ENCODE data around the gene HOXA6. TPM values are rescaled to one million over a fixed set of nuclear protein-coding genes. Genes with fewer than 3 reads are reported as not detected.

The HOXA6 gene
- total and polyA plus RNA-seq, 2 of the 4 experiments (the other 2 are of a cell fraction): 1.4 to 1.8 TPM

GRCh38 chr7:27143023-27143949, 4.3 kb downstream of the HOXA6 start, which contains the start of gene HOXA5:
Gene HOXA5 (minus strand): TSS chr7:27143681. CDS start chr7:27143607, 74 bp downstream.
- dilution Hi-C loops (cut with HindIII; ENCODE audit: low sequenced_read_pairs, unreplicated experiment) (no loop called here), in situ Hi-C loops (cut with MboI; ENCODE audit: low sequenced_read_pairs) (loop anchor here (5.0 to 10.0 kb wide), 3 partner anchors 41 to 948 kb away; partner anchors contain the start of gene HOXA2), intact Hi-C loops (cut with micrococcal nuclease) (loop anchor here (1.0 to 5.0 kb wide), 4 partner anchors 457 to 1281 kb away; no protein-coding TSS in a partner anchor)
- peaks cover 9% of the 10 kb centered on the region for H3K36me3 ChIP-seq (ENCODE audit: control insufficient read depth, insufficient read depth, low read length)
- peaks cover 16% of the 10 kb centered on the region for H3K4me1 ChIP-seq (ENCODE audit: control insufficient read depth, insufficient read depth, low read length)
- peak within 1 kb of the TSS; percentile 95 for H3K14ac ChIP-seq (replicated peaks; ENCODE audit: low read depth, low read length)
- peak within 1 kb of the TSS; percentile 90 for H2AFZ ChIP-seq (replicated peaks; ENCODE audit: low read length, poor library complexity)
- CTCF ChIA-PET: interaction anchor here (0.7 to 2.0 kb wide), 23 partner anchors 11 to 777 kb away, joined by 3 to 9 read pairs (median 4); no protein-coding TSS in a partner anchor
- peak; percentile 100 for DNase-seq
- peak; percentile 64 for ATAC-seq (ENCODE audit: low read depth)
- no peaks in the 10 kb centered on the region for H3K27me3 ChIP-seq (ENCODE audit: control insufficient read depth, insufficient read depth, low read length)
- BruUV-seq (replicated peaks): TSS peak; percentile 81
- POLR2A ChIA-PET (ENCODE audit: unreplicated experiment): interaction anchor here (1.3 kb wide), 1 partner anchor 35 kb away, joined by 5 read pairs; no protein-coding TSS in a partner anchor
- peak within 1 kb of the TSS; percentile 3; the same call in 1 of the 2 replicates for H2BK20ac ChIP-seq (ENCODE audit: low read depth, low read length)
- peak within 1 kb of the TSS; percentile 92 for H3K23ac ChIP-seq (ENCODE audit: low read depth, low read length)
- peak within 1 kb of the TSS; percentile 89 for H2BK5ac ChIP-seq (ENCODE audit: low read depth, low read length, poor library complexity, severe bottlenecking)
- H3K9me1 ChIP-seq (ENCODE audit: insufficient read depth, low read length): no peaks in the 10 kb centered on the region
- peak within 1 kb of the TSS; percentile 76 for H4K5ac ChIP-seq (ENCODE audit: low read depth, low read length)
- H3K4ac ChIP-seq (ENCODE audit: low read depth, low read length): peak within 1 kb of the TSS; percentile 80
- peak within 1 kb of the TSS; percentile 93 for H3K4me3 ChIP-seq (ENCODE audit: insufficient read depth, low read depth, low read length)
- H3K56ac ChIP-seq (ENCODE audit: extremely low read depth, insufficient read depth, low read length): peak within 1 kb of the TSS; percentile 92
- H2AK9ac ChIP-seq (replicated peaks; ENCODE audit: low read depth, low read length, poor library complexity): peak within 1 kb of the TSS; percentile 82
- peak within 1 kb of the TSS; percentile 93 for H3K18ac ChIP-seq (ENCODE audit: low read depth, low read length)
- H2BK15ac ChIP-seq (ENCODE audit: low read depth, low read length): peak within 1 kb of the TSS; percentile 33; the same call in 2 of the 3 replicates
- peak within 1 kb of the TSS; percentile 58 to 84 for H4K8ac ChIP-seq (ENCODE audit: low read depth in 2 of 2, low read length in 2 of 2)
- H2AK5ac ChIP-seq (ENCODE audit: low read depth, low read length): 0 out of 2 replicates have a peak within 1 kb of the TSS, but pooled peaks have one; percentile 5
- WGBS, 2 experiments (ENCODE audit: extremely low coverage in 2 of 2, insufficient read length in 1 of 2): 0% methylated on average over 55 of the region's 86 CpGs; no CpG with 5 or more reads in 1 of the 2 experiments
- H3K27ac ChIP-seq (ENCODE audit: insufficient read depth, low read length): peak within 1 kb of the TSS; percentile 93
- H3K4me2 ChIP-seq (ENCODE audit: low read depth, low read length): peak within 1 kb of the TSS; percentile 94
- no peaks in the 10 kb centered on the region for H4K20me1 ChIP-seq (ENCODE audit: insufficient read depth, low read length)
- peaks cover 9 to 38% of the 10 kb centered on the region in 2 experiments; a peak in 3 of 4 replicates for H3K79me1 ChIP-seq (ENCODE audit: low read depth in 1 of 2, low read length in 2 of 2)
- peak within 1 kb of the TSS; percentile 76 for H4K91ac ChIP-seq (ENCODE audit: insufficient read depth, low read depth, low read length)
- no peaks in the 10 kb centered on the region for H3K9me3 ChIP-seq (ENCODE audit: control insufficient read depth, insufficient read depth, low read length)
- H3K9ac ChIP-seq (ENCODE audit: low read depth, low read length): peak within 1 kb of the TSS; percentile 89
- H2BK120ac ChIP-seq (ENCODE audit: low read depth, low read length): peak within 1 kb of the TSS; percentile 81
- TF ChIP-seq USF2 (IDR thresholded peaks at IDR 0.05; ENCODE audit: low read depth, low read length) (peak; percentile 90), CHD1 (IDR thresholded peaks at IDR 0.05; ENCODE audit: low read depth, low read length) (no peak), FOS (IDR thresholded peaks at IDR 0.05; ENCODE audit: low read depth, low read length) (peak; percentile 35; the same call in 1 of the 2 replicates), ELK1 (IDR thresholded peaks at IDR 0.05; ENCODE audit: borderline replicate concordance, low read depth, low read length) (no peak), CEBPB (IDR thresholded peaks at IDR 0.05; ENCODE audit: low read depth, low read length) (peak; percentile 98), BHLHE40 (IDR thresholded peaks at IDR 0.05; ENCODE audit: low read depth, low read length) (peak; percentile 95), RFX5 (IDR thresholded peaks at IDR 0.05; ENCODE audit: low read depth, low read length) (no peak), POLR2A (IDR thresholded peaks at IDR 0.05; ENCODE audit: low read depth, low read length) (peak; percentile 89), MAZ (IDR thresholded peaks at IDR 0.05; ENCODE audit: borderline replicate concordance, low read depth, low read length) (peak; percentile 92), MAFK (IDR thresholded peaks at IDR 0.05; ENCODE audit: low read depth, low read length) (no peak), RAD21 (IDR thresholded peaks at IDR 0.05; ENCODE audit: low read length) (peak; percentile 95), MXI1 (IDR thresholded peaks at IDR 0.05; ENCODE audit: borderline replicate concordance, low read depth, low read length) (peak; percentile 58; the same call in 1 of the 2 replicates), SMC3 (IDR thresholded peaks at IDR 0.05; ENCODE audit: low read depth, low read length) (peak; percentile 75)
